Transverse colon (tissue), 4 donors: ENCODE results near the gene ACRV1. TPM values are rescaled to one million over a fixed set of nuclear protein-coding genes. Genes with fewer than 3 reads are reported as not detected.

Experiments
- DNase-seq: peaks from one replicate; pipeline ENCODE4 v3.0.0-alpha.2; 2019
- H3K27ac ChIP-seq, 4 donors: fragments of 200-600 bp; sonication (generic); 2 replicates each; pipeline ENCODE4 v1.5.1; 2016 to 2018; ENCODE audit warnings: inconsistent platforms in 4 of 4
- H3K27me3 ChIP-seq: fragments of 200-600 bp; sonication (generic); 2 replicates; pipeline ENCODE4 v1.5.1; 2017; ENCODE audit warnings: inconsistent platforms
- H3K36me3 ChIP-seq, 4 donors: fragments of 200-600 bp; sonication (generic); 2 replicates each; pipeline ENCODE4 v1.5.1; 2017 to 2019; ENCODE audit warnings: inconsistent platforms in 4 of 4
- H3K4me1 ChIP-seq, 4 donors: fragments of 200-600 bp; sonication (generic); 2 replicates each; pipeline ENCODE4 v1.5.1; 2017 to 2020; ENCODE audit warnings: inconsistent platforms in 4 of 4
- H3K4me3 ChIP-seq, 4 donors: fragments of 200-600 bp; sonication (generic); 1 replicate in 1 of 4; 2 replicates in 3 of 4; pipeline versions ENCODE4 v1.5.1 to v1.6.1; 2017 to 2019; ENCODE audit warnings: inconsistent platforms in 4 of 4
- H3K9me3 ChIP-seq, 2 donors: fragments of 200-600 bp; sonication (generic); 2 replicates each; pipeline ENCODE4 v1.5.1; 2017 to 2019; ENCODE audit warnings: inconsistent platforms in 2 of 2
- EP300 ChIP-seq: sonication (generic); formaldehyde crosslinking; IDR thresholded peaks from one replicate; pipeline ENCODE4 v1.6.1; 2017; ENCODE audit warnings: antibody characterized with exemption, low read depth
- POLR2A ChIP-seq: fragments of 450-650 bp; IDR thresholded peaks from one replicate; pipeline ENCODE4 v1.6.1; 2016; ENCODE audit warnings: antibody characterized with exemption, mild to moderate bottlenecking, moderate library complexity
- POLR2AphosphoS5 ChIP-seq, 3 donors: sonication (generic); formaldehyde crosslinking; IDR thresholded peaks; one replicate each; pipeline ENCODE4 v1.6.1; 2016; ENCODE audit warnings: antibody characterized with exemption in 3 of 3
- WGBS, 2 donors: methylation state at CpG; one replicate each; pipeline ENCODE4 v1.1.5; 2018; ENCODE audit warnings: low coverage in 1 of 2; 5-methylcytosine and 5-hydroxymethylcytosine counted together
- in situ Hi-C, 4 donors: fragments of 200-750 bp; cut with MboI; loops; one replicate each; pipeline versions ENCODE4 v1.15.0 to v1.15.1; 2017; ENCODE audit warnings: low sequenced_read_pairs in 3 of 4, low pct_ligation_motif_present in 1 of 4, low pct_unique_long_range_greater_than_20kb in 1 of 4
- intact Hi-C: fragments of 100-400 bp; cut with DNase I; formaldehyde crosslinking; loops from one replicate; pipeline ENCODE4 v1.15.1; 2023; ENCODE audit warnings: low total_unique reads
- total RNA-seq, 4 donors: library from RNA; depleted of rRNA; stranded (reverse); fragments of >200 nt; gene quantifications; one replicate each; pipeline ENCODE4 v1.1.0, GENCODE V29; 2016
- TF ChIP-seq, protein P1 (sequence below), 5 experiments: fragments of 200-600 bp in 3 of 5; fragments of 450-650 bp in 2 of 5; sonication (generic) in 3 of 5; IDR thresholded peaks; 1 replicate in 2 of 5; 2 replicates in 3 of 5; pipeline ENCODE4 v1.5.1; 2016 to 2017; ENCODE audit warnings: antibody characterized with exemption in 5 of 5, inconsistent platforms in 3 of 5, mild to moderate bottlenecking in 2 of 5, moderate library complexity in 1 of 5

The ACRV1 gene
- total RNA-seq, 4 donors from 2014 or later, result not detected

DNA sequence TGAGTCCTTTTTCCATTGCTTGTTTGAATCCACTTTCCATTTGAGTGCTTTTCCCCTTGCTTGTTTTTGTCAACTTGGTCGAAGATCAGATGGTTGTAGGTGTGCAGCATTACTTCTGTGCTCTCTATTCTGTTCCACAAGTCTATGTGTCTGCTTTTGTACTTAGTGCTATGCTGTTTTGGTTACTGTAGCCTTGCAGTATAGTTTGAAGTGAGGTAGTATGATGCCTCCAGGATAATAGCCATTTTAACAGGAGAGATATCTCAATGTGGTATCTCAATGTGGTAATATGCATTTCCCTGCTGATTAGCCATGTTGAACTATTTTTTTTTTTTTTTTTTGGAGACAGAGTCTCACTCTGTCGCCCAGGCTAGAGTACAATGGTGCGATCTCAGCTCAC lies 16.7 kb downstream of the ACRV1 start:
- Histone ChIP-seq H3K4me1 (no peaks in the 10 kb centered on the region), H3K27ac (no peak overlapping the region), H3K27me3 (no peaks in the 10 kb centered on the region), H3K9me3 (peaks cover 0 to 6% of the 10 kb centered on the region in 2 donors), H3K4me3 (no peak overlapping the region), H3K36me3 (no peaks in the 10 kb centered on the region)
- in situ Hi-C loops, result no loop called here
- intact Hi-C loops, result no loop called here
- no peak for DNase-seq
- TF ChIP-seq POLR2A, result no peak
- TF ChIP-seq POLR2AphosphoS5 (IDR thresholded peaks at IDR 0.05), result no peak
- TF ChIP-seq, protein P1, sequence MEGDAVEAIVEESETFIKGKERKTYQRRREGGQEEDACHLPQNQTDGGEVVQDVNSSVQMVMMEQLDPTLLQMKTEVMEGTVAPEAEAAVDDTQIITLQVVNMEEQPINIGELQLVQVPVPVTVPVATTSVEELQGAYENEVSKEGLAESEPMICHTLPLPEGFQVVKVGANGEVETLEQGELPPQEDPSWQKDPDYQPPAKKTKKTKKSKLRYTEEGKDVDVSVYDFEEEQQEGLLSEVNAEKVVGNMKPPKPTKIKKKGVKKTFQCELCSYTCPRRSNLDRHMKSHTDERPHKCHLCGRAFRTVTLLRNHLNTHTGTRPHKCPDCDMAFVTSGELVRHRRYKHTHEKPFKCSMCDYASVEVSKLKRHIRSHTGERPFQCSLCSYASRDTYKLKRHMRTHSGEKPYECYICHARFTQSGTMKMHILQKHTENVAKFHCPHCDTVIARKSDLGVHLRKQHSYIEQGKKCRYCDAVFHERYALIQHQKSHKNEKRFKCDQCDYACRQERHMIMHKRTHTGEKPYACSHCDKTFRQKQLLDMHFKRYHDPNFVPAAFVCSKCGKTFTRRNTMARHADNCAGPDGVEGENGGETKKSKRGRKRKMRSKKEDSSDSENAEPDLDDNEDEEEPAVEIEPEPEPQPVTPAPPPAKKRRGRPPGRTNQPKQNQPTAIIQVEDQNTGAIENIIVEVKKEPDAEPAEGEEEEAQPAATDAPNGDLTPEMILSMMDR (IDR thresholded peaks at IDR 0.05), result no peak
- no peak for TF ChIP-seq EP300
- WGBS, 2 donors, result 83 to 93% methylated on average over 1 to 3 of the region's 3 CpGs

DNA sequence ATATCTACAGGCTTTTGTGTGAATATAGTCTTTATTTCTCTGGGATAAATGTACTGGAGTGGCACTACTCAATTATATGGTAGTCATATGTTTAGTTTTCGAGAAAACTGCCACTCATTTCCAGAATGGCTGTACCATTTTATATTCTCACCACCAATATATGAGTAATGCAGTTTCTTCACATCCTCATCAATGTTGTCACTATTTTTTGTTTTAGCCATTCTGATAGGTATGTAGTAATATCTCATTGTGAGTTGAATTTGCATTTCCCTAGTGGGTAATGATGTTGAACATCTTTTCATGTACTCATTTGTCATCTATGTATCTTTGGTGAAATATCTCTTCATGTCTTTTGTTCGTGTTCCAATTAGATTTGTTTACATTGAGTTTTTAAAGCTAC lies 18.0 kb downstream of the ACRV1 start:
- Histone ChIP-seq H3K27me3 (no peaks in the 10 kb centered on the region), H3K4me1 (no peaks in the 10 kb centered on the region), H3K9me3 (peaks cover 0 to 6% of the 10 kb centered on the region in 2 donors), H3K4me3 (no peak overlapping the region), H3K36me3 (no peaks in the 10 kb centered on the region), H3K27ac (no peak overlapping the region)
- WGBS, 2 donors, result 77 to 90% methylated on average over 2 of the region's 2 CpGs
- no peak for DNase-seq
- in situ Hi-C loops (no loop called here), intact Hi-C loops (no loop called here)
- TF ChIP-seq, protein P1 (IDR thresholded peaks at IDR 0.05), result no peak
- TF ChIP-seq POLR2A, result no peak
- TF ChIP-seq EP300, result no peak
- TF ChIP-seq POLR2AphosphoS5 (IDR thresholded peaks at IDR 0.05), result no peak

DNA sequence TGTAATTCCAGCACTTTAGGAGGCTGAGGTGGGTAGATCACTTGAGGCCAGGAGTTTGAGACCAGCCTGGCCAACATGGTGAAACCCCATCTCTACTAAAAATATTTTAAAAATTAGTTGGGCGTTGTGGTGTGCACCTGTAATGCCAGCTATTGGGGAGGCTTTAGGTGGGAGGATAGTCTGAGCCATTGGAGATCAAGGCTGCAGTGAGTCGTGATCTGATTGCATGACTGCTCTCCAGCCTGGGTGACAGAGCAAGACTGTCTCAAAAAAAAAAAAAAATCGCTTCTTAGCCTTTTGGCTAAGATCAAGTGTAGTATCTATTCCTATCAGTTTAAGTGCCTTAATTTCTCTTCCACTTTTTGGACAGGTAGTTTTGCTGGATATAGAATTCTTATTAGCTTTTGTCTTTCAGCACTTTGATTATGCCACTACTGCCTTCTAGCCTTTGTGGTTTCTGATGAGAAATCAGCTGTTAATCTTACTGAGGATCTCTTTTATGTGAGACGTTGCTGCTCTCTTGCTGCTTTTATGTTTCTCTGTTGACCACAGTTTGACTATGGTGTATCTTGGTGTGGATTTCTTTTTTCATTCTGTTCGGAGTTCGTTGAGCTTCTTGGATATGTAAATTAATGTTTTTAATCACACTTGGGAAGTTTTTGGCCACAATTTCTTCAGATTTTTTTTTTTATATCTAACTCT lies 31.0 kb downstream of the ACRV1 start:
- no peak overlapping the region for H3K4me3 ChIP-seq
- peaks cover 0 to 3% (median 0%) of the 10 kb centered on the region in 4 donors for H3K36me3 ChIP-seq
- H3K27me3 ChIP-seq, result no peaks in the 10 kb centered on the region
- 79 to 90% methylated on average over 5 to 6 of the region's 6 CpGs for WGBS, 2 donors
- no peak for DNase-seq
- H3K9me3 ChIP-seq, result no peaks in the 10 kb centered on the region
- in situ Hi-C loops, result no loop called here
- TF ChIP-seq POLR2A (no peak), POLR2AphosphoS5 (IDR thresholded peaks at IDR 0.05) (no peak), EP300 (no peak)
- TF ChIP-seq, protein P1 (IDR thresholded peaks at IDR 0.05), result no peak
- H3K4me1 ChIP-seq, result no peaks in the 10 kb centered on the region
- intact Hi-C loops, result no loop called here
- H3K27ac ChIP-seq, result no peak overlapping the region

DNA sequence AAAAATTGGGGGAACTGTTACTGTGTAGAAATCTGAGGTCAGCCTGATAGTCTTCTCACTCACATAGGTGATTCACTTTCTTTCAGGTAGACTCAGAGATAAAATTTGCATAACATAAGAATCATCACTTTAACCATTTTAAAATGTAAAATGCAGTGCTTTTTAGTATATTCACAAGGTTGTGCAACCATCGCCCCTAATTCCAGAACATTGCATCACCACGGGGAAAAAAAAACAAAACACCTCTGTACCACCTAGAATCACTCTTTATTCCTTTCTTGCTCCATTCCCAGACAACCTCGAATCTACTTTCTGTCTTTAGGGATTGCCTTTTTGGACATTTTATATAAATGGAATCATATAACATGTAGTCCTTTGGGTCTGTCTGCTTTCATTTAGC lies 34.8 kb downstream of the ACRV1 start:
- no peaks in the 10 kb centered on the region for H3K27me3 ChIP-seq
- no peak overlapping the region for H3K4me3 ChIP-seq
- TF ChIP-seq POLR2AphosphoS5 (IDR thresholded peaks at IDR 0.05) (no peak), POLR2A (no peak), EP300 (no peak)
- TF ChIP-seq, protein P1 (IDR thresholded peaks at IDR 0.05), result no peak
- no peak for DNase-seq
- in situ Hi-C loops, result no loop called here
- 96 to 100% methylated on average over 3 of the region's 3 CpGs for WGBS, 2 donors
- intact Hi-C loops, result no loop called here
- H3K9me3 ChIP-seq, result no peaks in the 10 kb centered on the region
- H3K4me1 ChIP-seq, result no peaks in the 10 kb centered on the region
- H3K36me3 ChIP-seq, result peaks cover 0 to 3% (median 0%) of the 10 kb centered on the region in 4 donors
- no peak overlapping the region for H3K27ac ChIP-seq
